ENCODE data around the gene OLFM2. TPM values are rescaled to one million over a fixed set of nuclear protein-coding genes. Genes with fewer than 3 reads are reported as not detected.

The OLFM2 gene
- total RNA-seq, 4 donors from 2014 or later = 4.6 to 114 (median 24.8) TPM; not detected in 1

DNA sequence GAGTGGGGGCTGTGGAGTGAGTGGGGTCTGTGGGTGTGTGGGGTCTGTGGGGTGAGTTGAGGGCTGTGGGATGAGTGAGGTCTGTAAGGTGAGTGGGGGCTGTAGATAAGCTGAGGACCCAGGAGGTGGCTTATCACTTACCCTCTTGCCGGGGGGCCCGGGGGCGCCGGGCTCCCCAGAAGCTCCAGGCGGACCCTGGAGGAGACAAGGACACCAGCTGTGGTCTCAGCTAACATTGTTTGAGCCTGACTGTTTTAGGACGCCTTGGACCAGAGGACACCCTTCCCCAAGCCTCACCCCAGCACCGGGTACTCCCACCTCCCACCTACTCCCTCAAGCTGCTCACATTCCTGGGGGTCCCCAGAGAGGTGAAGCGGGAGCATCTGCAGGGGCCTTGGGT lies 34.2 kb upstream of the OLFM2 start:
- DNase-seq = no peak
- Histone ChIP-seq H3K27ac (no peak overlapping the region), H3K27me3 (no peaks in the 10 kb centered on the region), H3K9me3 (no peaks in the 10 kb centered on the region), H3K4me3 (no peak overlapping the region), H3K4me1 (no peaks in the 10 kb centered on the region), H3K36me3 (no peaks in the 10 kb centered on the region)
- intact Hi-C loops (cut with DNase I; ENCODE audit: low total_unique reads) = no loop called here
- no peak for TF ChIP-seq POLR2A (IDR thresholded peaks at IDR 0.05)
- TF ChIP-seq CTCF (IDR thresholded peaks at IDR 0.05) = no peak

- no peak for DNase-seq
- no peaks in the 10 kb centered on the region for H3K36me3 ChIP-seq
- no peaks in the 10 kb centered on the region for H3K9me3 ChIP-seq
- intact Hi-C loops (cut with DNase I; ENCODE audit: low total_unique reads) = no loop called here
- no peaks in the 10 kb centered on the region for H3K27me3 ChIP-seq
- no peak overlapping the region for H3K4me3 ChIP-seq
- no peak overlapping the region for H3K27ac ChIP-seq
- no peaks in the 10 kb centered on the region for H3K4me1 ChIP-seq
- no peak for TF ChIP-seq POLR2A (IDR thresholded peaks at IDR 0.05)
- no peak for TF ChIP-seq CTCF (IDR thresholded peaks at IDR 0.05)
Observed at GRCh38 chr19:9969688-9969975, 33.3 kb upstream of the OLFM2 start.

- no peak for DNase-seq
- H3K36me3 ChIP-seq = no peaks in the 10 kb centered on the region
- H3K4me1 ChIP-seq = no peaks in the 10 kb centered on the region
- TF ChIP-seq POLR2A (IDR thresholded peaks at IDR 0.05) (no peak), CTCF (IDR thresholded peaks at IDR 0.05) (no peak)
- H3K9me3 ChIP-seq = no peaks in the 10 kb centered on the region
- no peaks in the 10 kb centered on the region for H3K27me3 ChIP-seq
- H3K4me3 ChIP-seq = no peak overlapping the region
- H3K27ac ChIP-seq = no peak overlapping the region
- intact Hi-C loops (cut with DNase I; ENCODE audit: low total_unique reads) = no loop called here
Observed at GRCh38 chr19:9968820-9969687, 32.7 kb upstream of the OLFM2 start.

- H3K27me3 ChIP-seq = no peaks in the 10 kb centered on the region
- H3K4me3 ChIP-seq = no peak overlapping the region
- intact Hi-C loops (cut with DNase I; ENCODE audit: low total_unique reads) = no loop called here
- no peak for TF ChIP-seq CTCF (IDR thresholded peaks at IDR 0.05)
- no peak for TF ChIP-seq POLR2A (IDR thresholded peaks at IDR 0.05)
- H3K27ac ChIP-seq = no peak overlapping the region
- H3K9me3 ChIP-seq = no peaks in the 10 kb centered on the region
- no peaks in the 10 kb centered on the region for H3K36me3 ChIP-seq
- no peak for DNase-seq
- no peaks in the 10 kb centered on the region for H3K4me1 ChIP-seq
Observed at GRCh38 chr19:9967326-9967725, 31.0 kb upstream of the OLFM2 start.

DNA sequence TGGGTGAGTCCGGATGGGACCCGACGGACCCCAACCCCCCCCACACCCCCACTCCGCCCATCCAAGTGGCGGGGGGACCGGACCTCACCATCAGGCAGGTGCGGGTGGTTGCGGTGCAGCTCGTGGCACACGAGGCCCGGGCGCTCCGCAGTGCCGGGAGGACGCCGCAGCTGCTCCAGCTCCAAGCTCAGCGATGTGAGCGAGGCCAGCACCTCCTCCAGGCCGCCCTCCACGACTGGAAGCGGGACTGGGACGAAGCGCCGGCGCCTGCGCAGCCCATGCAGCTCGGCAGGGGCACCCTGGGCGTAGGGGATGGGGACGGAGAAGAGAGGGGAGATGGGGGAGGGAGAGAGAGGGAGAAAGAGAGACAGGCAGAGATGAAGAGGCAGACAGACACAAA lies 30.1 kb upstream of the OLFM2 start:
- no peaks in the 10 kb centered on the region for H3K27me3 ChIP-seq
- no peaks in the 10 kb centered on the region for H3K36me3 ChIP-seq

More for the DNA sequence above, 30.1 kb upstream of the OLFM2 start:
- H3K9me3 ChIP-seq = no peaks in the 10 kb centered on the region
- intact Hi-C loops (cut with DNase I; ENCODE audit: low total_unique reads) = no loop called here
- no peak overlapping the region for H3K4me3 ChIP-seq
- H3K27ac ChIP-seq = no peak overlapping the region
- H3K4me1 ChIP-seq = no peaks in the 10 kb centered on the region
- TF ChIP-seq POLR2A (IDR thresholded peaks at IDR 0.05) = no peak
- no peak for TF ChIP-seq CTCF (IDR thresholded peaks at IDR 0.05)
- no peak for DNase-seq
